IMR-90 (cell line): ENCODE results near the gene HASPIN. TPM values are rescaled to one million over a fixed set of nuclear protein-coding genes. Genes with fewer than 3 reads are reported as not detected.

Experiments
- ATAC-seq: fragments of 200-7000 bp; cut with Tn5 transposase; 2 replicates; pipeline ENCODE4 v1.9.1; 2020; ENCODE audit warnings: low read depth, mild to moderate bottlenecking, moderate library complexity
- BruUV-seq: library from RNA; stranded (reverse); fragments of 400-500 nt; replicated peaks from 2 replicates; lab custom pipeline; 2021; lab: Mats Ljungman, UMichigan
- CTCF ChIA-PET: fragments of 300-600 bp; formaldehyde crosslinking; extraction: SDS; loops from one replicate; lab custom pipeline; 2021; ENCODE audit warnings: antibody characterized with exemption; lab: Yijun Ruan, JAX
- POLR2A ChIA-PET: fragments of 300-600 bp; sonication (Branson Sonifier 250); formaldehyde crosslinking; loops from one replicate; lab custom pipeline; 2022; ENCODE audit warnings: antibody characterized with exemption; ENCODE audit not compliant: unreplicated experiment; lab: Charles Lee
- DNase-seq: peaks from one replicate; pipeline ENCODE4 v3.0.0; 2013
- H2AFZ ChIP-seq: replicated peaks from 2 replicates; pipeline ENCODE3; 2013; ENCODE audit warnings: low read length, mild to moderate bottlenecking; ENCODE audit not compliant: poor library complexity
- H2AK5ac ChIP-seq: 2 replicates; pipeline ENCODE4 v1.6.1; 2013; ENCODE audit warnings: low read depth, low read length, inconsistent platforms
- H2AK9ac ChIP-seq: replicated peaks from 2 replicates; pipeline ENCODE3; 2013; ENCODE audit warnings: mild to moderate bottlenecking, low read depth, low read length, moderate library complexity; ENCODE audit not compliant: poor library complexity
- H2BK120ac ChIP-seq: 2 replicates; pipeline ENCODE4 v1.6.1; 2013; ENCODE audit warnings: low read depth, low read length, inconsistent platforms
- H2BK15ac ChIP-seq: 3 replicates; pipeline ENCODE4 v1.6.1; 2013; ENCODE audit warnings: low read depth, low read length, inconsistent platforms
- H2BK20ac ChIP-seq: 2 replicates; pipeline ENCODE4 v1.6.1; 2013; ENCODE audit warnings: low read depth, mild to moderate bottlenecking, inconsistent platforms, low read length, moderate library complexity
- H2BK5ac ChIP-seq: 2 replicates; pipeline ENCODE4 v1.6.1; 2013; ENCODE audit warnings: mild to moderate bottlenecking, low read depth, low read length, inconsistent platforms; ENCODE audit not compliant: poor library complexity, severe bottlenecking
- H3K14ac ChIP-seq: replicated peaks from 2 replicates; pipeline ENCODE4 v1.6.1; 2013; ENCODE audit warnings: low read depth, low read length, inconsistent platforms
- H3K18ac ChIP-seq: 2 replicates; pipeline ENCODE4 v1.6.1; 2013; ENCODE audit warnings: low read depth, low read length, control low read depth
- H3K23ac ChIP-seq: 2 replicates; pipeline ENCODE4 v1.6.1; 2013; ENCODE audit warnings: low read depth, low read length, inconsistent platforms
- H3K27ac ChIP-seq: 2 replicates; pipeline ENCODE4 v1.5.1; 2013; ENCODE audit warnings: mild to moderate bottlenecking, control low read depth, low read length; ENCODE audit not compliant: insufficient read depth
- H3K27me3 ChIP-seq: 2 replicates; pipeline ENCODE4 v1.6.1; 2013; ENCODE audit warnings: low read length; ENCODE audit not compliant: control insufficient read depth, insufficient read depth
- H3K36me3 ChIP-seq: 2 replicates; pipeline ENCODE4 v1.6.1; 2013; ENCODE audit warnings: low read length, mixed read lengths; ENCODE audit not compliant: control insufficient read depth, insufficient read depth
- H3K4ac ChIP-seq: 2 replicates; pipeline ENCODE4 v1.6.1; 2013; ENCODE audit warnings: low read depth, low read length, inconsistent platforms
- H3K4me1 ChIP-seq: 2 replicates; pipeline ENCODE4 v1.6.1; 2013; ENCODE audit warnings: low read length, mixed read lengths; ENCODE audit not compliant: control insufficient read depth, insufficient read depth
- H3K4me2 ChIP-seq: 2 replicates; pipeline ENCODE4 v1.6.1; 2013; ENCODE audit warnings: low read depth, mild to moderate bottlenecking, control low read depth, low read length, moderate library complexity
- H3K4me3 ChIP-seq: 2 replicates; pipeline ENCODE4 v1.5.1; 2013; ENCODE audit warnings: low read depth, mild to moderate bottlenecking, control low read depth, low read length, moderate library complexity; ENCODE audit not compliant: insufficient read depth
- H3K56ac ChIP-seq: 2 replicates; pipeline ENCODE4 v1.6.1; 2013; ENCODE audit warnings: low read length, inconsistent platforms; ENCODE audit not compliant: insufficient read depth; ENCODE audit errors: extremely low read depth
- H3K79me1 ChIP-seq, 2 experiments: 2 replicates each; pipeline ENCODE4 v1.6.1; 2013; ENCODE audit warnings: low read length in 2 of 2, inconsistent platforms in 1 of 2, low read depth in 1 of 2
- H3K9ac ChIP-seq: 2 replicates; pipeline ENCODE4 v1.6.1; 2013; ENCODE audit warnings: low read depth, low read length, control low read depth
- H3K9me1 ChIP-seq: 2 replicates; pipeline ENCODE4 v1.6.1; 2013; ENCODE audit warnings: low read length, inconsistent platforms; ENCODE audit not compliant: insufficient read depth
- H3K9me3 ChIP-seq: 2 replicates; pipeline ENCODE4 v1.6.1; 2013; ENCODE audit warnings: low read length; ENCODE audit not compliant: control insufficient read depth, insufficient read depth
- H4K20me1 ChIP-seq: 2 replicates; pipeline ENCODE4 v1.6.1; 2013; ENCODE audit warnings: low read length, inconsistent platforms; ENCODE audit not compliant: insufficient read depth
- H4K5ac ChIP-seq: 2 replicates; pipeline ENCODE4 v1.6.1; 2013; ENCODE audit warnings: mild to moderate bottlenecking, low read depth, low read length, control low read depth
- H4K8ac ChIP-seq, 2 experiments: 2 replicates each; pipeline ENCODE4 v1.6.1; 2013; ENCODE audit warnings: low read depth in 2 of 2, low read length in 2 of 2, control low read depth in 1 of 2, inconsistent platforms in 1 of 2
- H4K91ac ChIP-seq: 2 replicates; pipeline ENCODE4 v1.6.1; 2013; ENCODE audit warnings: low read depth, low read length, inconsistent platforms; ENCODE audit not compliant: insufficient read depth
- MAZ ChIP-seq: IDR thresholded peaks from 2 replicates; pipeline ENCODE4 v1.6.1; 2012; ENCODE audit warnings: low read depth, mild to moderate bottlenecking, low read length, improper control_type of control experiment, moderate library complexity, borderline replicate concordance
- RAD21 ChIP-seq: IDR thresholded peaks from 2 replicates; pipeline ENCODE4 v1.6.1; 2012; ENCODE audit warnings: low read length, improper control_type of control experiment
- RCOR1 ChIP-seq: IDR thresholded peaks from 2 replicates; pipeline ENCODE4 v1.6.1; 2012; ENCODE audit warnings: mild to moderate bottlenecking, low read length, improper control_type of control experiment; ENCODE audit not compliant: insufficient replicate concordance
- WGBS, 2 experiments: methylation state at CpG; one replicate each; pipeline versions ENCODE4 v1.1.5 to v1.1.7; 2013; ENCODE audit warnings: missing lambda C conversion rate in 2 of 2; ENCODE audit not compliant: insufficient read length in 1 of 2; ENCODE audit errors: extremely low coverage in 2 of 2; 5-methylcytosine and 5-hydroxymethylcytosine counted together
- dilution Hi-C: fragments of 300-500 bp; cut with HindIII; formaldehyde crosslinking; loops from one replicate; pipeline ENCODE4 v1.14.3; 2018; ENCODE audit warnings: low sequenced_read_pairs; ENCODE audit not compliant: unreplicated experiment
- in situ Hi-C: fragments of 300-500 bp; cut with MboI; formaldehyde crosslinking; loops from 3 replicates; pipeline ENCODE4 v1.14.3; 2019; ENCODE audit warnings: low sequenced_read_pairs, inconsistent platforms, mixed read lengths
- intact Hi-C: fragments of 100-400 bp; cut with micrococcal nuclease; formaldehyde crosslinking; loops from 2 replicates; pipeline ENCODE4 v1.10.0; 2022
- polyA plus RNA-seq, 3 experiments: library from polyadenylated mRNA; depleted of rRNA; stranded (reverse); fragments of >200 nt; gene quantifications; 2 replicates each; pipeline ENCODE4 v1.2.3, GENCODE V29; 2012; ENCODE audit warnings: low replicate concordance in 1 of 3
- total RNA-seq: library from RNA; depleted of rRNA; stranded (reverse); fragments of >200 nt; gene quantifications from 2 replicates; pipeline ENCODE4 v1.2.3, GENCODE V29; 2012
- TF ChIP-seq, protein P1 (sequence below): fragments of 150-350 bp; IDR thresholded peaks from 2 replicates; pipeline ENCODE4 v1.6.1; 2017; ENCODE audit warnings: mild to moderate bottlenecking, antibody characterized with exemption, low read length, low read depth

Gene HASPIN
- total and polyA plus RNA-seq, 2 of the 4 experiments (the other 2 are of a cell fraction): 2.2 to 4.3 TPM

DNA sequence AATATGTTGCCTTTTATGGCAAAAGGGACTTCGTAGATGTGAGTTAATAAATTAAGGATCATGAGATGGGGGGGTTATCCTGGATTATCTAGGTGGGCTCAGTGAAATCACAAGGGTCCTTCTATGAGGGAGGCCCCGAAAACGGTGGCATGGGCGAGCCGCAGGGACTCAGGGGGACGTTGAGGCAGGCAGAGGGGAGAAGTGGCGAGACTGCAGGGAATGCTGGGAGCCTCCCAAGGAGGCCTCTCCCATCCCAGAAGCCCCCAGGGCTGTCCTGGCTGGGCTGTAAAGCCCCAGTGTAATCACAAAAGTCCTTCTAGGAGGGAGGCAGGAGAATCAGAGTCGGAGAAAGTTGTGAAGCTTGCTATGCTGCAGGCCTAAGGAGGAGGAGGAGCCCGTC, 42.3 kb downstream of the HASPIN start:
- no peak overlapping the region for H3K18ac ChIP-seq
- no peak overlapping the region for H3K23ac ChIP-seq
- no peak overlapping the region for H3K4me3 ChIP-seq
- dilution Hi-C loops (no loop called here), in situ Hi-C loops (no loop called here), intact Hi-C loops (no loop called here)
- no peak overlapping the region for H3K27ac ChIP-seq
- H3K27me3 ChIP-seq: peaks cover 5% of the 10 kb centered on the region; the same call in 1 of the 2 replicates
- DNase-seq (no peak), ATAC-seq (no peak)
- no peak overlapping the region for H4K8ac ChIP-seq
- H3K56ac ChIP-seq: no peak overlapping the region
- no peaks in the 10 kb centered on the region for H3K36me3 ChIP-seq
- H3K4ac ChIP-seq: no peak overlapping the region
- H2AFZ ChIP-seq: no peak overlapping the region
- no peak overlapping the region for H3K9ac ChIP-seq
- no peak overlapping the region for H2AK9ac ChIP-seq
- H3K4me1 ChIP-seq: no peaks in the 10 kb centered on the region
- no peak overlapping the region for H2BK5ac ChIP-seq
- no peaks in the 10 kb centered on the region for H4K20me1 ChIP-seq
- no peak overlapping the region for H2BK15ac ChIP-seq
- no peak overlapping the region for H3K4me2 ChIP-seq
- BruUV-seq: no TSS peak
- peaks cover 7% of the 10 kb centered on the region for H3K9me3 ChIP-seq
- no peak overlapping the region for H3K14ac ChIP-seq
- WGBS, 2 experiments: 93% methylated on average over 4 of the region's 9 CpGs; no CpG with 5 or more reads in 1 of the 2 experiments
- H2AK5ac ChIP-seq: no peak overlapping the region
- ChIA-PET POLR2A (no interaction called here), CTCF (no interaction called here)
- no peak for TF ChIP-seq RAD21
- TF ChIP-seq, protein P1, sequence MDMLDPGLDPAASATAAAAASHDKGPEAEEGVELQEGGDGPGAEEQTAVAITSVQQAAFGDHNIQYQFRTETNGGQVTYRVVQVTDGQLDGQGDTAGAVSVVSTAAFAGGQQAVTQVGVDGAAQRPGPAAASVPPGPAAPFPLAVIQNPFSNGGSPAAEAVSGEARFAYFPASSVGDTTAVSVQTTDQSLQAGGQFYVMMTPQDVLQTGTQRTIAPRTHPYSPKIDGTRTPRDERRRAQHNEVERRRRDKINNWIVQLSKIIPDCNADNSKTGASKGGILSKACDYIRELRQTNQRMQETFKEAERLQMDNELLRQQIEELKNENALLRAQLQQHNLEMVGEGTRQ: no peak
- TF ChIP-seq MAZ: no peak
- TF ChIP-seq RCOR1: no peak
- H3K79me1 ChIP-seq: no peaks in the 10 kb centered on the region
- no peak overlapping the region for H2BK20ac ChIP-seq
- no peak overlapping the region for H4K5ac ChIP-seq
- no peak overlapping the region for H4K91ac ChIP-seq
- H2BK120ac ChIP-seq: no peak overlapping the region
- no peaks in the 10 kb centered on the region for H3K9me1 ChIP-seq
